ENCODE measurements around the gene ZNF618. TPM values are rescaled to one million over a fixed set of nuclear protein-coding genes. Genes with fewer than 3 reads are reported as not detected.

Gene ZNF618
- total RNA-seq, 1 experiment from 2014 or later, result 29.4 TPM

DNA sequence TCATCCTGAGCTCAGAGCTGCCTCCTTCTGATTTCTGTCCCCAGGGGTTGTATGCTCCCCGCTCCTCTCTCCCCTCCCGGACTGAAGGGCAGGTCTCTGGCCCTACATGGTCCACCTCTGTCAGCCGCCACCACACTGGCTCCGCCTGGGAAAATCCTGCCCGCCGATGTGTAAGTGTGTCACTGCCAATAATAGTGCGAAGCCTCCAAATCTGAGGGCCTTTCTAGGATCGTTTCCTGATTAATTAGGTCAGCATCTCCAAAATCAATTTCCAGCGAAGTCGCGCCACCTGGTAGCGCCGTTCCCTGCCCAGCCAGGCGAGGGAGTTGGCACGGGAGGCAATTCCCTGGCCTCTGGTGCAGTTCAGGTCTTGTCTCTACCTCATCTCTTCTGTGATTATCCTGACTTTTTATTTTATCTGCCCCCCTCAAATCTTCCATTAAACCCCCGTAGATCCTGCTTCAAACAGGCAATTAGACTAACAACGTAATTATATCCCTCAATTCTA, 73.5 kb downstream of the ZNF618 start:
- Histone ChIP-seq H3K27me3 (replicated peaks; ENCODE audit: insufficient read depth, low read depth, low read length, poor library complexity) (no peaks in the 10 kb centered on the region), H3K4me3 (ENCODE audit: low read depth, low read length, poor library complexity, severe bottlenecking) (no peak overlapping the region), H3K9me3 (ENCODE audit: low read depth, low read length, poor library complexity, severe bottlenecking) (no peaks in the 10 kb centered on the region), H3K4me1 (ENCODE audit: insufficient read depth, low read length, poor library complexity, severe bottlenecking) (peaks cover 18% of the 10 kb centered on the region), H3K36me3 (ENCODE audit: insufficient read depth, low read length, poor library complexity, severe bottlenecking) (no peaks in the 10 kb centered on the region), H3K27ac (ENCODE audit: low read depth, low read length, poor library complexity, severe bottlenecking) (no peak overlapping the region)
- TF ChIP-seq EZH2 (IDR thresholded peaks at IDR 0.05; ENCODE audit: borderline replicate concordance, low read depth, low read length, poor library complexity, severe bottlenecking), result no peak
- TF ChIP-seq, protein P1, sequence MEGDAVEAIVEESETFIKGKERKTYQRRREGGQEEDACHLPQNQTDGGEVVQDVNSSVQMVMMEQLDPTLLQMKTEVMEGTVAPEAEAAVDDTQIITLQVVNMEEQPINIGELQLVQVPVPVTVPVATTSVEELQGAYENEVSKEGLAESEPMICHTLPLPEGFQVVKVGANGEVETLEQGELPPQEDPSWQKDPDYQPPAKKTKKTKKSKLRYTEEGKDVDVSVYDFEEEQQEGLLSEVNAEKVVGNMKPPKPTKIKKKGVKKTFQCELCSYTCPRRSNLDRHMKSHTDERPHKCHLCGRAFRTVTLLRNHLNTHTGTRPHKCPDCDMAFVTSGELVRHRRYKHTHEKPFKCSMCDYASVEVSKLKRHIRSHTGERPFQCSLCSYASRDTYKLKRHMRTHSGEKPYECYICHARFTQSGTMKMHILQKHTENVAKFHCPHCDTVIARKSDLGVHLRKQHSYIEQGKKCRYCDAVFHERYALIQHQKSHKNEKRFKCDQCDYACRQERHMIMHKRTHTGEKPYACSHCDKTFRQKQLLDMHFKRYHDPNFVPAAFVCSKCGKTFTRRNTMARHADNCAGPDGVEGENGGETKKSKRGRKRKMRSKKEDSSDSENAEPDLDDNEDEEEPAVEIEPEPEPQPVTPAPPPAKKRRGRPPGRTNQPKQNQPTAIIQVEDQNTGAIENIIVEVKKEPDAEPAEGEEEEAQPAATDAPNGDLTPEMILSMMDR (conservative IDR thresholded peaks at IDR 0.05; ENCODE audit: low read depth, low read length), result no peak
- intact Hi-C loops (cut with micrococcal nuclease; ENCODE audit: unreplicated experiment), result no loop called here
- POLR2A ChIA-PET (ENCODE audit: low non-redundant PET), result no interaction called here
- no TSS peak for BruUV-seq (replicated peaks)
- CTCF ChIA-PET, result no interaction called here
- DNase-seq (ENCODE audit: low spot score), result no peak

DNA sequence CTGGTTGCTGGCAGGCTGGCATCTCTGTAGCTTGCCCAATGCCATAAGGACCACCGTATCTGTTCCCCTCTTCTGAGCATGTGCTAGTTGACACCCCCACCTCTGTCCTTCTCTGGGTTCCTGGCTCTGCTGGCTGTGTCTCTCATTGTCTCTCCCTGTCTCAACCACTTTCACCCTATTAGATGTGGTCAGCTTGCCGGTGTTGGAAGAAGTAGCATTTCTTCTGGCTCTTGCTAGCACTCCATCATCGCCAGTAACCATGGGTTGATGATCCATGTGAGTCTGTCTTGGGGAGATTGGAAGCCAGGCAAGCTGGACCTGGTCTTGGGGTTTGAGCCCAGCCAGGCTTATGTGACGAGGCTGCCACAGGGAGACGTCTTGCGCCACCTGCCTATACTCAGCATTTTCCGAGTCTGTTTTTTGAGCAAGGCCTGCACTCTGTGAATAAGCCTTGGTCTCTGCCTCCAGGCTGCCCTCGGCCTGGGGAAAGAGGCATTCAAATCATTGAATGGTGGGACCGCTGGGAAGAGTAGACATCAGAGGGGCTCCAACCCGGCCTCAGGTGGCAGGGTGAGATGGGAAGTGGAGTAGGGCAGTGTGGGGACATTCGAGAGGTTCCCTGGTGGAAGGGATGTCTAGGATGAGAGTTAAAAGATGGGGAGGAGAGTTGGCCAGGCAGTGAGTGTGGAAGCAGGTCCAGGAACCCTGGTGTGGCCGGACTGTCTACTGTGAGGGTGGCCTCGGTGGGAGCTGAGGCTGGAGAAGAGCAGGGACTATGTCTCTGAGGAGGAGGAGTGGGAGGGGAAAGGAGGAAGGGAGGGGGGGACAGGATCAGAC, 74.3 kb downstream of the ZNF618 start:
- TF ChIP-seq, protein P1 (conservative IDR thresholded peaks at IDR 0.05; ENCODE audit: low read depth, low read length), result no peak
- TF ChIP-seq EZH2 (IDR thresholded peaks at IDR 0.05; ENCODE audit: borderline replicate concordance, low read depth, low read length, poor library complexity, severe bottlenecking), result no peak
- H3K36me3 ChIP-seq (ENCODE audit: insufficient read depth, low read length, poor library complexity, severe bottlenecking), result no peaks in the 10 kb centered on the region
- CTCF ChIA-PET, result no interaction called here
- intact Hi-C loops (cut with micrococcal nuclease; ENCODE audit: unreplicated experiment), result no loop called here
- H3K27ac ChIP-seq (ENCODE audit: low read depth, low read length, poor library complexity, severe bottlenecking), result no peak overlapping the region
- H3K9me3 ChIP-seq (ENCODE audit: low read depth, low read length, poor library complexity, severe bottlenecking), result no peaks in the 10 kb centered on the region
- DNase-seq (ENCODE audit: low spot score), result no peak
- H3K4me3 ChIP-seq (ENCODE audit: low read depth, low read length, poor library complexity, severe bottlenecking), result no peak overlapping the region
- peaks cover 26% of the 10 kb centered on the region for H3K4me1 ChIP-seq (ENCODE audit: insufficient read depth, low read length, poor library complexity, severe bottlenecking)
- POLR2A ChIA-PET (ENCODE audit: low non-redundant PET), result no interaction called here
- H3K27me3 ChIP-seq (replicated peaks; ENCODE audit: insufficient read depth, low read depth, low read length, poor library complexity), result no peaks in the 10 kb centered on the region
- no TSS peak for BruUV-seq (replicated peaks)

DNA sequence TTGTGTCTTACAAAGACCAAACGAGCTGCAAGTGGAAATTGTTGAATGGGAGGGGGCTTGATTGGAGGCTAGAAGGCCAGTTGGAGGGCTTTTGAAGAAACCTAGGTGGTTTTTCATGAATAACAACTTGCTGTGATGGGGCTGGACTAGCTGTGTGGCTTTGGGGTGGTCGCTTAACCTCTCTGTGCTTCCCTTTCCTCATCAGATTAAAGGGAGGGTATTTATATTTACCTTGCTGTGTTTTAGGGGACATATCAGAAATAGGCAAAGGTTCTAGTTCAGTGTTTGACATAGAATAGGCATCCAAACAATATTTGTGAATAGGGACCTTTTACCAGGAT, 74.9 kb downstream of the ZNF618 start:
- POLR2A ChIA-PET (ENCODE audit: low non-redundant PET), result no interaction called here

More for the DNA sequence above, 74.9 kb downstream of the ZNF618 start:
- Histone ChIP-seq H3K4me3 (ENCODE audit: low read depth, low read length, poor library complexity, severe bottlenecking) (no peak overlapping the region), H3K4me1 (ENCODE audit: insufficient read depth, low read length, poor library complexity, severe bottlenecking) (peaks cover 30% of the 10 kb centered on the region), H3K27ac (ENCODE audit: low read depth, low read length, poor library complexity, severe bottlenecking) (no peak overlapping the region), H3K27me3 (replicated peaks; ENCODE audit: insufficient read depth, low read depth, low read length, poor library complexity) (no peaks in the 10 kb centered on the region), H3K9me3 (ENCODE audit: low read depth, low read length, poor library complexity, severe bottlenecking) (no peaks in the 10 kb centered on the region), H3K36me3 (ENCODE audit: insufficient read depth, low read length, poor library complexity, severe bottlenecking) (no peaks in the 10 kb centered on the region)
- intact Hi-C loops (cut with micrococcal nuclease; ENCODE audit: unreplicated experiment), result no loop called here
- no peak for TF ChIP-seq EZH2 (IDR thresholded peaks at IDR 0.05; ENCODE audit: borderline replicate concordance, low read depth, low read length, poor library complexity, severe bottlenecking)
- TF ChIP-seq, protein P1 (conservative IDR thresholded peaks at IDR 0.05; ENCODE audit: low read depth, low read length), result no peak
- BruUV-seq (replicated peaks), result no TSS peak
- no peak for DNase-seq (ENCODE audit: low spot score)
- CTCF ChIA-PET, result no interaction called here

Measured in A673 (cell line).